GM12875 (cell line): ENCODE measurements around the gene DIRAS1.

Source experiments
- H3K4me3 ChIP-seq: one replicate; pipeline ENCODE4 v1.5.1; 2011; ENCODE audit warnings: low read depth, low read length, control low read depth
- TF ChIP-seq, protein P1 (sequence below): IDR thresholded peaks from 2 replicates; pipeline ENCODE4 v1.5.1; 2011; ENCODE audit warnings: low read depth, mild to moderate bottlenecking, control low read depth, inconsistent platforms, low read length, moderate library complexity, borderline replicate concordance; ENCODE audit not compliant: insufficient read depth

Gene DIRAS1

GRCh38 chr19:2733930-2734588 is 12.9 kb upstream of the DIRAS1 start:
- TF ChIP-seq, protein P1, sequence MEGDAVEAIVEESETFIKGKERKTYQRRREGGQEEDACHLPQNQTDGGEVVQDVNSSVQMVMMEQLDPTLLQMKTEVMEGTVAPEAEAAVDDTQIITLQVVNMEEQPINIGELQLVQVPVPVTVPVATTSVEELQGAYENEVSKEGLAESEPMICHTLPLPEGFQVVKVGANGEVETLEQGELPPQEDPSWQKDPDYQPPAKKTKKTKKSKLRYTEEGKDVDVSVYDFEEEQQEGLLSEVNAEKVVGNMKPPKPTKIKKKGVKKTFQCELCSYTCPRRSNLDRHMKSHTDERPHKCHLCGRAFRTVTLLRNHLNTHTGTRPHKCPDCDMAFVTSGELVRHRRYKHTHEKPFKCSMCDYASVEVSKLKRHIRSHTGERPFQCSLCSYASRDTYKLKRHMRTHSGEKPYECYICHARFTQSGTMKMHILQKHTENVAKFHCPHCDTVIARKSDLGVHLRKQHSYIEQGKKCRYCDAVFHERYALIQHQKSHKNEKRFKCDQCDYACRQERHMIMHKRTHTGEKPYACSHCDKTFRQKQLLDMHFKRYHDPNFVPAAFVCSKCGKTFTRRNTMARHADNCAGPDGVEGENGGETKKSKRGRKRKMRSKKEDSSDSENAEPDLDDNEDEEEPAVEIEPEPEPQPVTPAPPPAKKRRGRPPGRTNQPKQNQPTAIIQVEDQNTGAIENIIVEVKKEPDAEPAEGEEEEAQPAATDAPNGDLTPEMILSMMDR = no peak
- H3K4me3 ChIP-seq = no peak overlapping the region

DNA sequence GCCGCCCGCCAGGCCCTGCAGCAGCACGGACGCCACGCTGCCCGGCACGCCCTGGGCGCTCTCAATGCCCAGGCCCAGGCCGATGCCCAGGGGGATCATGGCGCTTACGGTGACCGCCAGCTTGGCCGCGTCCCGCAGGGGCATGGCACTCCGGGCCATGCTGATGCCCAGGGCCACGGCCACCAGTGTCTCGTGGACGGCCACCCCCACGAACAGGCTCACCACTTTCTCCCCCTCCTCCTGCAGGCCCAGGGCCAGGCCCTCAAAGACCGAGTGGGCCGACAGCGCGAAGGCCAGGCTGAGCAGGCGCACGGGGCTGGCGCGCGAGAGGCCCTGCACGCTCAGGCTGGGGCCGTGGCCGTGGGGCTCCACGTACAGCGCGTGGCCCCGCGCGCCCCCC is 11.7 kb upstream of the DIRAS1 start:
- H3K4me3 ChIP-seq = no peak overlapping the region
- TF ChIP-seq, protein P1 = no peak

GRCh38 chr19:2732157-2732725 is 11.1 kb upstream of the DIRAS1 start:
- TF ChIP-seq, protein P1 = no peak
- no peak overlapping the region for H3K4me3 ChIP-seq

- TF ChIP-seq, protein P1 = no peak
These were observed 10.2 kb upstream of the DIRAS1 start for GRCh38 chr19:2731181-2731995.

DNA sequence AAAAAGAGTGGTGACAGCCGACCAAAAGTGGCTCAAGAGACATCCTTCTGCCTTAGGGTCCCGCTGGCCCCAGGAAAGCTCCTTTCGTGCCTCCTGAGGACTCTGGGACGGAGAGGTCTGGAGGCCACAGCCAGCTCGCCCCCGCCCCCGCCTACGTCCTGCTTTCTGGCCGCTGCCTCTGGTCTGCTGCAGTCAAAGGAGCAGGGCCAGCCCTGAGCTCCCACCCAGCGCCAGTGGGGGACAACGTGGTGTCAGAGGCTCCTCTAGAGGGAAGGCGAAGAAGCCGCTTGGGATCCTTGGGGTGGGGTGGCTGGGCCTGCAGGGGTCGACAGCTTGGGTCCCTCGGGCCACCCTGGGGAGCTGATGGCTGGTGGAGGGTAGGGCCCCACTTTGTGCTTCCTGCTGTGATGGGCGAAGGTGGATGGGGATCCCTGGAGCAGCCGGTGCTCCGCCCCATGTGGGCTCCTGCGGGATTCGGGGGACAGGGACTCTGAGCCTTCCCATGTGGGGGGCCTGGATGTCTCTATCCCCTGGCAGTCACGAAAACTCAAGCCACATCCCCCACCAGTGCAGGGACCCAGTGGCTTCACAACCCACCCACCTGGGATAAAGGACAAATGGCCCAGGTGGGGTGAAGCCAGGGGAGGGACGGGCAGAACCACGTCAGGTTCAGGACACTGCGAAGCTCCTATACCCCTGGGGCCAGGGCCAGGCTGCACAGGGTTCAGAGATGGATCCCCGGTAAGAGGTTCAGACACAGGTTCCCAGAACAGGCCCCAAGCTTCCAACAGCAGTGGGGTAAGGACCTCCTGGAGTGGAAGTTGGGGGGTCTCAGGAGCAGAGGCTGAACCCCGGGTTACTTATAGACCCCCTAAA is 9.0 kb upstream of the DIRAS1 start:
- TF ChIP-seq, protein P1 = no peak
- no peak overlapping the region for H3K4me3 ChIP-seq

More at GRCh38 chr19:2731181-2731995, 10.2 kb upstream of the DIRAS1 start:
- no peak overlapping the region for H3K4me3 ChIP-seq

DNA sequence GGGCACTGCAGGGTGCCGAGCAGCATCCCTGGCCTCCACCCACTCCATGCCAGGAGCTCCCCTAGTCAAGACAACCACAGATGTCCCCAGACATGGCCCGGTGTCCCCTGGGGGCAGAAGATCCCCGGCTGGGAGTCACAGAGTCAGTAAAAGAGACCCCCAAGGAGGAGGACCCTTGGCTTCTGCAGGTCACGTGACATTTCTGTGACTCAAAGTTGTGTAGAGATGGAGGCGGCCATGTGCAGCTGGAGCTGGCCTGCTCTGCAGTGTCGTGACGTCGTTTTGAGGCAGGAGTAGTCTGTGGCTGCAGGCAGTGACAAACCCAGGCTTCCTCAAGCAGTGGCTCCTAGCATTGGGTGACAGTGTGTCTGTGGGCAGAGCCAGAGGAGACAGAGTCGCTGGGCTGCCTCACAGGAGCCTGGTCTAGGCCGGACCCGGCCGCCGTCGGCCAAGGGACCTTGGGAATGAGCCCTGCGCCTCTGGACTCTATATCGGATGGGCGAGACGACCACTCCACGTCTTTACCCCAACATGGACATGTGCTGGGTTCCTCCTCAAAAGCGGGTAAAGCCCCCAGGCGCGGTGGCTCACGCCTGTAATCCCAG is 7.7 kb upstream of the DIRAS1 start:
- TF ChIP-seq, protein P1 = no peak
- no peak overlapping the region for H3K4me3 ChIP-seq
